ENCODE data around the gene BTBD9.
A peak's percentile ranks its signal among the peaks of the same experiment; 100 is the strongest.

Gene BTBD9

GRCh38 chr6:38423746-38424145 lies 216.0 kb downstream of the BTBD9 start:
- no peak for DNase-seq

- no peak for DNase-seq
These were observed 219.5 kb downstream of the BTBD9 start for GRCh38 chr6:38420207-38420606.

- no peak for DNase-seq
These were observed 222.2 kb downstream of the BTBD9 start for GRCh38 chr6:38417521-38417920.

GRCh38 chr6:38415231-38416005 lies 224.3 kb downstream of the BTBD9 start:
- no peak for DNase-seq

GRCh38 chr6:38413102-38413800 lies 226.5 kb downstream of the BTBD9 start:
- no peak for DNase-seq

GRCh38 chr6:38407192-38407591 lies 232.5 kb downstream of the BTBD9 start:
- no peak for DNase-seq

GRCh38 chr6:38406096-38406495 lies 233.6 kb downstream of the BTBD9 start:
- no peak for DNase-seq

- no peak for DNase-seq
These were observed 234.7 kb downstream of the BTBD9 start for GRCh38 chr6:38404900-38405556.

- DNase-seq = peak; percentile 3
These were observed 235.4 kb downstream of the BTBD9 start for GRCh38 chr6:38404355-38404754.

GRCh38 chr6:38403548-38403947 lies 236.2 kb downstream of the BTBD9 start:
- no peak for DNase-seq

- no peak for DNase-seq
These were observed 239.0 kb downstream of the BTBD9 start for GRCh38 chr6:38400764-38401163.

- DNase-seq = no peak
These were observed 239.6 kb downstream of the BTBD9 start for GRCh38 chr6:38400101-38400500.

- no peak for DNase-seq
These were observed 243.5 kb downstream of the BTBD9 start for GRCh38 chr6:38396209-38396608.

GRCh38 chr6:38393986-38394385 lies 245.7 kb downstream of the BTBD9 start:
- no peak for DNase-seq

- DNase-seq = no peak
These were observed 247.8 kb downstream of the BTBD9 start for GRCh38 chr6:38391626-38392579.

GRCh38 chr6:38391206-38391605 lies 248.5 kb downstream of the BTBD9 start:
- DNase-seq = no peak

GRCh38 chr6:38389875-38390274 lies 249.9 kb downstream of the BTBD9 start:
- DNase-seq = no peak

GRCh38 chr6:38387971-38388370 lies 251.8 kb downstream of the BTBD9 start:
- no peak for DNase-seq

- DNase-seq = no peak
These were observed 252.3 kb downstream of the BTBD9 start for GRCh38 chr6:38387461-38387860.

- no peak for DNase-seq
These were observed 260.9 kb downstream of the BTBD9 start for GRCh38 chr6:38378801-38379200.

- no peak for DNase-seq
These were observed 263.8 kb downstream of the BTBD9 start for GRCh38 chr6:38375937-38376336.

GRCh38 chr6:38375341-38375740 lies 264.4 kb downstream of the BTBD9 start:
- DNase-seq = no peak

GRCh38 chr6:38371881-38372280 lies 267.8 kb downstream of the BTBD9 start:
- DNase-seq = no peak

All from NCI-H774 (cell line).